ENCODE data around the gene CYTH4. TPM values are rescaled to one million over a fixed set of nuclear protein-coding genes. Genes with fewer than 3 reads are reported as not detected.
A peak's percentile ranks its signal among the peaks of the same experiment; 100 is the strongest.

The CYTH4 gene
- total and polyA plus RNA-seq, 12 donors, result 4.7 to 80.7 (median 22.1) TPM

GRCh38 chr22:37298748-37299495, 16.6 kb downstream of the CYTH4 start:
- TF ChIP-seq, protein P1, sequence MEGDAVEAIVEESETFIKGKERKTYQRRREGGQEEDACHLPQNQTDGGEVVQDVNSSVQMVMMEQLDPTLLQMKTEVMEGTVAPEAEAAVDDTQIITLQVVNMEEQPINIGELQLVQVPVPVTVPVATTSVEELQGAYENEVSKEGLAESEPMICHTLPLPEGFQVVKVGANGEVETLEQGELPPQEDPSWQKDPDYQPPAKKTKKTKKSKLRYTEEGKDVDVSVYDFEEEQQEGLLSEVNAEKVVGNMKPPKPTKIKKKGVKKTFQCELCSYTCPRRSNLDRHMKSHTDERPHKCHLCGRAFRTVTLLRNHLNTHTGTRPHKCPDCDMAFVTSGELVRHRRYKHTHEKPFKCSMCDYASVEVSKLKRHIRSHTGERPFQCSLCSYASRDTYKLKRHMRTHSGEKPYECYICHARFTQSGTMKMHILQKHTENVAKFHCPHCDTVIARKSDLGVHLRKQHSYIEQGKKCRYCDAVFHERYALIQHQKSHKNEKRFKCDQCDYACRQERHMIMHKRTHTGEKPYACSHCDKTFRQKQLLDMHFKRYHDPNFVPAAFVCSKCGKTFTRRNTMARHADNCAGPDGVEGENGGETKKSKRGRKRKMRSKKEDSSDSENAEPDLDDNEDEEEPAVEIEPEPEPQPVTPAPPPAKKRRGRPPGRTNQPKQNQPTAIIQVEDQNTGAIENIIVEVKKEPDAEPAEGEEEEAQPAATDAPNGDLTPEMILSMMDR (IDR thresholded peaks at IDR 0.05), result no peak
- no peak for TF ChIP-seq POLR2A (IDR thresholded peaks at IDR 0.05)
- Histone ChIP-seq H3K27me3 (no peaks in the 10 kb centered on the region), H3K9me3 (replicated peaks in 1 of 3) (no peaks in the 10 kb centered on the region), H3K4me1 (replicated peaks in 1 of 2) (peaks cover 12 to 16% of the 10 kb centered on the region in 2 donors), H3K36me3 (replicated peaks in 1 of 2) (no peaks in the 10 kb centered on the region), H3K4me3 (no peak overlapping the region), H3K27ac (no peak overlapping the region)
- intact Hi-C loops (cut with DNase I), result no loop called here
- 77 to 84% (median 80%) methylated on average over 13 to 17 of the region's 17 CpGs for WGBS, 4 donors
- DNase-seq, result no peak

DNA sequence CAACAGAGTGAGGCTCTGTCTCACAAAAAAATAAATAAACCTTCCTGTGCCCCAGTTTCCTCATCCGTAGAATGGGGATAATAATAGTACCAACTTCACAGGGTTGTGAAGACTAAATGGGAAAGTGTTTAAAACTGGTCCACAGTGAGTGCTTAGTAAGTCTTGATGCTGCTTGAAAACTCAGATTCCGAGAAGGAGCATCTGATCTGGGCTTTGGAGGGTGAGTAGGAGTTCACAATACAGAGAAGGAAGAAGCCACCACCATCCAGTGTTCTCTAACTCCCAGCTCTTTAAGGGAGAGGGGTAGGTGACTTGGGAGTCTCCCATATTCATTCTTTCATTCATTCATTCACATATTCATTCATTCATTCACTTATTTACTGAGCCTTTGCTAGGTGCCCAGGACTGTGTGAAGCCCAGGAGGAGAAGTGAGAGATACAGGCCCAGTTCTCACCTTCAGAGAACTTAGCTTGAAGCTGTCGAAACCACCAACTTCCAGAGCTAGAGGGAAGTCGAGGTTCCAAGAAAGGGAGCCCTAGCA, 17.7 kb downstream of the CYTH4 start:
- Histone ChIP-seq H3K27me3 (no peaks in the 10 kb centered on the region), H3K36me3 (replicated peaks in 1 of 2) (no peaks in the 10 kb centered on the region), H3K27ac (no peak overlapping the region), H3K4me1 (replicated peaks in 1 of 2) (peaks cover 22 to 24% of the 10 kb centered on the region in 2 donors), H3K9me3 (replicated peaks in 1 of 3) (no peaks in the 10 kb centered on the region), H3K4me3 (no peak overlapping the region)
- TF ChIP-seq, protein P1 (IDR thresholded peaks at IDR 0.05), result no peak
- no peak for TF ChIP-seq POLR2A (IDR thresholded peaks at IDR 0.05)
- intact Hi-C loops (cut with DNase I), result no loop called here
- 80 to 84% (median 82%) methylated on average over 4 of the region's 4 CpGs for WGBS, 4 donors
- DNase-seq, result no peak

DNA sequence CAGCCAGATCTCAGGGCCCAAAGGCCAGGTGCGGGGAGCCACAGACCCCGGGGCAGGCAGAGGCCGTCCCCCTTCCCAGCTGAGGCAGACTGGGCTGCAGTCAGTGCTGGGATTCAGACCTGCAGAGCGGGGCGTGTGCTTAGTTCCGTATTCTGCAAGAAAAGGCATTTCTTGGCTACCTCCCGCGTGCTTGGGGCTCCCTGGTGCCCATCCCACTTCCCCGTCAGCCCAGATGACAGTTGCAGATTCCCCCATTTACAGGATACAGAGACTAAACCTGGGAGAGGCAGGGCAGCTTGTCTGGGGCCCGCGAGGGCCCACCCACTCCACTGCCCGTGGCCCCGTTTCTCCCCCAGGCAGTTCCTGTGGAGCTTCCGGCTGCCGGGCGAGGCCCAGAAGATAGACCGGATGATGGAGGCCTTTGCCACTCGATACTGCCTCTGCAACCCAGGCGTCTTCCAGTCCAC, 18.3 kb downstream of the CYTH4 start:
- Histone ChIP-seq H3K4me1 (replicated peaks in 1 of 2) (peaks cover 22 to 26% of the 10 kb centered on the region in 2 donors), H3K9me3 (replicated peaks in 1 of 3) (no peaks in the 10 kb centered on the region), H3K27ac (no peak overlapping the region), H3K36me3 (replicated peaks in 1 of 2) (no peaks in the 10 kb centered on the region), H3K4me3 (no peak overlapping the region), H3K27me3 (no peaks in the 10 kb centered on the region)
- intact Hi-C loops (cut with DNase I), result no loop called here
- WGBS, 4 donors, result 66 to 91% (median 77%) methylated on average over 7 to 19 of the region's 19 CpGs
- peak in 1 of 7 donors; percentile 15 for DNase-seq
- TF ChIP-seq, protein P1 (IDR thresholded peaks at IDR 0.05), result no peak
- TF ChIP-seq POLR2A (IDR thresholded peaks at IDR 0.05), result no peak

DNA sequence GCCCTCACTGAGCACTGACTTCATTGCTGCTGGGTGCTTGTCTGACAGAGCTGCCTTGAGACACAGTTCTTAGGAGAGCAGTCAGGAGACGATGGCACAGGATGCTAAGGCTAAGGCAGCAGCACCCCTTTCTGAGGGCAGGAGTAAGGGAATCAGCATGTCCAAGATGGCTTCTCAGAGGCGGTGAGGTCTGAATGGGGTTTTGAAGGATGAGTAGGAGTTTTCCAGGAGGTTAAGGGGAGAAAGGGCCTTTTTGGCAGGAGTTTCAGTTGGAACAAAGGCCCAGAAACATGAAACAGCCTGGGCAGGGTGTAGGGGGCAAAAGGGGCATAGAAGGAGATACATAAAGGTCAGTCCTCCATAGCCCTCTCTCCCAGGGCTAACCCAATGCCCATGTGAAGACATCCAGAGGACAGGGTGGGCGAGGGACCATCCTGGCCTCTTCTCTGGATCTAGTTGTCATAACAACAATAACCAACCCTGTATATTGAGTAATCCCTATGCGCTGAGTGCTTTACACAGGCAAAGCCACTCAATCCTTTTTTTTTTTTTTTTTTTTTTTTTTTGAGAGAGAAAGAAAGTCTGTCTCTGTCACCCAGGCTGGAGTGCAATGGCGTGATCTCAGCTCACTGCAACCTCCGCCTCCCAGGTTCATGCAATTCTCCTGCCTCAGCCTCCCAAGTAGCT, 19.0 kb downstream of the CYTH4 start:
- TF ChIP-seq, protein P1 (IDR thresholded peaks at IDR 0.05), result no peak
- no peak for TF ChIP-seq POLR2A (IDR thresholded peaks at IDR 0.05)
- H3K4me1 ChIP-seq (replicated peaks in 1 of 2), result peaks cover 26 to 33% of the 10 kb centered on the region in 2 donors
- 76 to 93% (median 92%) methylated on average over 6 of the region's 6 CpGs for WGBS, 4 donors
- H3K4me3 ChIP-seq, result no peak overlapping the region
- intact Hi-C loops (cut with DNase I), result no loop called here
- H3K27me3 ChIP-seq, result no peaks in the 10 kb centered on the region
- no peak overlapping the region for H3K27ac ChIP-seq
- no peak for DNase-seq
- H3K9me3 ChIP-seq (replicated peaks in 1 of 3), result no peaks in the 10 kb centered on the region
- H3K36me3 ChIP-seq (replicated peaks in 1 of 2), result no peaks in the 10 kb centered on the region
